GM18873 (cell line): Measurements from ENCODE around the gene UPK3B.
"Not testable (repeated sequence)": the region's sequence is repeated elsewhere in the genome, so short reads cannot be mapped to it uniquely, and the experiment has no call there.

ENCODE experiments used
- ATAC-seq: cut with Tn5 transposase; IDR thresholded peaks from one replicate; pipeline ENCODE4 v1.9.1; 2021; ENCODE audit warnings: mild to moderate bottlenecking, moderate library complexity, moderate number of reproducible peaks; ENCODE audit not compliant: unreplicated experiment, low FRiP score

UPK3B gene

GRCh38 chr7:76512941-76513816 lies 2.8 kb downstream of the UPK3B start:
- ATAC-seq: no peak

GRCh38 chr7:76513817-76514799 lies 3.8 kb downstream of the UPK3B start:
- ATAC-seq: no peak

GRCh38 chr7:76514926-76515771 lies 4.8 kb downstream of the UPK3B start:
- ATAC-seq: no peak

- no peak for ATAC-seq
Observed at GRCh38 chr7:76515999-76516443, 5.7 kb downstream of the UPK3B start.

GRCh38 chr7:76516932-76517331 lies 6.6 kb downstream of the UPK3B start:
- ATAC-seq: not testable (repeated sequence)

- ATAC-seq: not testable (repeated sequence)
Observed at GRCh38 chr7:76526183-76526582, 15.8 kb downstream of the UPK3B start.

GRCh38 chr7:76531643-76532042 lies 21.3 kb downstream of the UPK3B start:
- not testable (repeated sequence) for ATAC-seq

DNA sequence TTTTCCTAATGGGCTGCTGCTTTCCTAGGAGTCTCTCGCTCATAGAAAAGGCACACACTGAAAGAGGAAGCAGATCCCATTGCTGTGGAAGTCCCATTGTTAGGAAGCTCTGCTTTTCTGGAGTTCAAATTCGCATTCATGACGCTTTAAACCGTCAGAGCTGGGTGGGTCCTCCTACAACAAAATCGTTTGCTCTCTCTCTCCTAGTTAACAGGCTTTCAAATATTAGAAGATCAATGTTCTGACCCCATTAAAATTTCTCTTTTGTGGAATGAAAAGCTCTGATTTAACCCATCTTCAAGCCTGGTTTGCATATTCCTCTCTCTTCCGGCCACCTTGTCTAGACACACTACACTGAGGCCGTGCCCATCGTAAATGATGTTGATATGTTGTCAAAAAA lies 32.8 kb downstream of the UPK3B start, which contains the start of gene SPDYE16:
SPDYE16 (minus strand) TSS at position 101 of the 400 bp plus-strand sequence. CDS start 1,838 bp downstream, outside the sequence.
- not testable (repeated sequence) for ATAC-seq

DNA sequence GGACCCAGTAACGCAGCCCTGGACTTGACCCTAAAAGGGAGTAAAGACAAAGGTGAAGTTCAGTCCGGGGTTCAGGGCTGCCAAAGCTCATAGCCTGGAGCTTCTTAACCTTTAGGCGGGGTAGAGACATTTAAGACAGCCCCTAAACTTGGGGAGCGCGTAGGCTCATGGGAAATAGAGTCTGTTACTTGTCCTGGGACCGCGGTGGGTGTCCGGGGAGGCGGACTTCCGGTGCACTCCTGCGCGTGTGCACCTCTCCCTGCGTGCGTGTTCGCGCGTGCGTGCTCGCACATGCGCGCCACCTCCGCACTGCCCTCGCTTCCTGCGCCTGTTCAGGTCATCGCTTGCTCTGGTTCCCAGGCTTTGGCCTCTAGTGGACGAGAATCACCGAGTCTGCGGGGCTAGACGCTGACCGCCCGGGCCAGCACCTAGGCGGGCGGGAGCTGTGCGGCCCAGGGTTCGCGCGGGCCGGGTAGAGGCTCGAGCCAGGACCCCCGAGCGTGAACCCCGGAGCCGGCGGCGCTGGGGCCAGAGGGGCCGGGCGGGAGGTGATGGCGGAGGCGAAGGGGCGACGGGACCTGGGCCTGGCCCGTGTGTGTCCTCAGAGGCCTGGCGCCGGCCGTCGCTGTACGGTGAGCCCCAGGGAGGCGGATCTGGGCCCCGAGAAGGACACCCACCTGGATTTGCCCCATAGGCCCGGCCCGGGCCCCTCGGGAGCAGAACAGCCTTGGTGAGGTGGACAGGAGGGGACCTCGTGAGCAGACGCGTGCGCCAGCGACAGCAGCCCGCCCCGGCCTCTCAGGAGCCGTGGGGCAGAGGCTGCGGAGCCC lies 38.9 kb downstream of the UPK3B start:
- peak; percentile 98 for ATAC-seq

DNA sequence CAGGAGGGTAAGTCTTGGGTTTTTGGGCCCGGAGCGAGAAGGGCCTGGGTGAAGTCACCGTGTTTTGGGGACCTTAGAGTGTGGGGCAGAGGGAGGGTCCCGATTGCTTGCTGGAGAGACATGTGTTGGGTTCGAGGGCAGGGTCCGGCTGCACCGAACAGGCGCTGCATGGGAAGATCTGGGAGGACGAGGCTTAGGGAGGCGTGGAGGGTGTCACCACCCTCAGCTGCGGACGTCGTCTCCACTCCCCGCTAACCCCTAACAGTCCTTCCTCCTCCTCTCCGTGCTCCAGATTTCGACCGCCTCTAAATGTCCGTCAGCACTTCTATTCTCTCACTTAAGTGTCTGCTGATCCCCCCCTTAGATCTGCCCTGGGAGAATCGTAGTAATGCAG lies 39.5 kb downstream of the UPK3B start:
- ATAC-seq: not testable (repeated sequence)

DNA sequence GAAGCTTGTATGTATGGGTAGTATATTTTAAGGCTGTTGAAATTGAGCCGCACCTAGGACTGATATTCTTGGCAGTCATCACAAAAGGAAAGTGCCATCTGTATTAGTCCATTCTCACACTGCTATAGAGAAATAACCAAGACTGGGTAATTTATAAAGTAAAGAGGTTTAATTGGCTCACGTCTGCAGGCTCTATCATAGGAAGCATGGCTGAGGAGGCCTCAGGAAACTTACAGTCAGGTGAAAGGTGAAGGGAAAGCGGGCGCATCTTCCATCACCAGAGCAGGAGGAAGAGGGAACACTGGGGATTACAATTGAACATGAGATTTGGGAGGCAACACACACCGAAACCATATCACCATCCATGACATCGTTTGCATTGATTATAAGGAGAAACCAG lies 41.6 kb downstream of the UPK3B start:
- not testable (repeated sequence) for ATAC-seq

GRCh38 chr7:76559685-76560084 lies 49.3 kb downstream of the UPK3B start:
- ATAC-seq: not testable (repeated sequence)

DNA sequence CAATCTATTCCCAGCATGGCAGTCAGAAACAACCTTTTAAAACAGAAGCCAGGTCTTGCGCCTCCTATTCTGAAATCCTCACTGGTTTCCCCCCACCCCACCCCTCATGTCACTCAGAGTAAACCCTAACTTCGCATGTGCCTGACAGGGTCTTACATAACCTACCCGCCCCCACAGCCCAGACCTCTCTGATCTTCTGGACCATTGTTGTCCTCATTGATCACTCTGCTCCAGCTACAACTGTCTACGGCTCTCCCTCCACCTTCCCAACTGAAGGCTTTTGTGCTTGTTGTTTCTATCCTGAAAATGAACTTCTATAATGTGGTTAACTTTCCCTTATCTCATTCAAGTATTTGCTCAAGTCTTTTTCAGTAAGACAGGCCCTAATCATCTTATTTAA lies 49.8 kb downstream of the UPK3B start:
- ATAC-seq: not testable (repeated sequence)

GRCh38 chr7:76561342-76561741 lies 51.0 kb downstream of the UPK3B start:
- ATAC-seq: not testable (repeated sequence)

- not testable (repeated sequence) for ATAC-seq
Observed at GRCh38 chr7:76565001-76565400, 54.6 kb downstream of the UPK3B start.
